ENCODE data around the gene CNKSR2. TPM values are rescaled to one million over a fixed set of nuclear protein-coding genes. Genes with fewer than 3 reads are reported as not detected.

The CNKSR2 gene
- total and polyA plus RNA-seq, 2 of the 13 experiments (the other 11 are each of a cell fraction or from before 2014, with no cell fraction given) = not detected

DNA sequence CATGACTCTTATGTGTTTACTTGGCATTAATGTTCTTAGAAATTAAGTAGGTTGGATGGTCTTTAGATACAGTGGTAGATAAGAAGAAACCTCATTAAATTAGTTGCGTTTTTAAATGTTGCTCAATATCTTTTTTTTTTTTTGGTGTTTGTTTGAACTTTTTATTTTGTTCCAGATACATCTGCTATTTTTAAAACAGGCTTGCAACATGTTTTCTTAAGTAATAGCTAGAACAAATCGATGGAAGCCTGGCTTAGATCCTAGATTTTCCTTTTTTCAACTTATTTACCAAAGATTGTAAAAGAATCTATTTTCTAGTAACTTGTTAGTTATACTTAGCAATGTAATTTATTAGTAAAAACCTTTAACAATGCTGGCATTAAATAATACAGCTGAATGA lies 9.3 kb downstream of the CNKSR2 start:
- DNase-seq (ENCODE audit: low spot score) = no peak
- Histone ChIP-seq H3K27me3 (ENCODE audit: control insufficient read depth in 1 of 2, insufficient read depth in 2 of 2, low read length in 2 of 2) (no peaks in the 10 kb centered on the region), H3K27ac (ENCODE audit: extremely low read length, insufficient read depth, low read length) (no peak overlapping the region), H3K36me3 (replicated peaks in 1 of 2; ENCODE audit: control insufficient read depth in 1 of 2, insufficient read depth in 2 of 2, low read length in 2 of 2) (no peaks in the 10 kb centered on the region), H3K9me3 (ENCODE audit: low read length) (no peaks in the 10 kb centered on the region), H3K4me3 (replicated peaks in 1 of 3; ENCODE audit: insufficient read depth in 1 of 3, low read depth in 2 of 3, low read length in 3 of 3) (no peak overlapping the region), H4K20me1 (ENCODE audit: insufficient read depth, low read length) (no peaks in the 10 kb centered on the region), H3K79me2 (ENCODE audit: insufficient read depth, low read length) (no peaks in the 10 kb centered on the region), H3K9ac (ENCODE audit: insufficient read depth, low read depth, low read length) (no peak overlapping the region), H2AFZ (ENCODE audit: low read length) (no peak overlapping the region), H3K4me1 (ENCODE audit: insufficient read depth, low read length) (no peaks in the 10 kb centered on the region), H3K4me2 (ENCODE audit: low read depth, low read length) (no peak overlapping the region)
- no TSS peak for BruUV-seq (replicated peaks)
- in situ Hi-C loops (cut with HindIII; ENCODE audit: extremely low pct_ligation_motif_present, low pct_unique_long_range_greater_than_20kb) = no loop called here
- WGBS (ENCODE audit: low lambda C conversion rate) = 0% methylated on average over 2 of the region's 2 CpGs
- CTCF ChIA-PET (ENCODE audit: low intra/inter-chr PET ratio, low total read pairs) = no interaction called here
- FAIRE-seq = no peak
- TF ChIP-seq ZNF709 (CRISPR knock-in tag; IDR thresholded peaks at IDR 0.05) = no peak
- TF ChIP-seq YEATS4 (CRISPR knock-in tag; IDR thresholded peaks at IDR 0.05; ENCODE audit: borderline replicate concordance) = no peak
- TF ChIP-seq HNRNPLL (IDR thresholded peaks at IDR 0.05; ENCODE audit: low read depth, low read length, poor library complexity, severe bottlenecking) = no peak
- no peak for TF ChIP-seq HES4 (CRISPR knock-in tag; IDR thresholded peaks at IDR 0.05; ENCODE audit: borderline replicate concordance)
- TF ChIP-seq, protein P1, sequence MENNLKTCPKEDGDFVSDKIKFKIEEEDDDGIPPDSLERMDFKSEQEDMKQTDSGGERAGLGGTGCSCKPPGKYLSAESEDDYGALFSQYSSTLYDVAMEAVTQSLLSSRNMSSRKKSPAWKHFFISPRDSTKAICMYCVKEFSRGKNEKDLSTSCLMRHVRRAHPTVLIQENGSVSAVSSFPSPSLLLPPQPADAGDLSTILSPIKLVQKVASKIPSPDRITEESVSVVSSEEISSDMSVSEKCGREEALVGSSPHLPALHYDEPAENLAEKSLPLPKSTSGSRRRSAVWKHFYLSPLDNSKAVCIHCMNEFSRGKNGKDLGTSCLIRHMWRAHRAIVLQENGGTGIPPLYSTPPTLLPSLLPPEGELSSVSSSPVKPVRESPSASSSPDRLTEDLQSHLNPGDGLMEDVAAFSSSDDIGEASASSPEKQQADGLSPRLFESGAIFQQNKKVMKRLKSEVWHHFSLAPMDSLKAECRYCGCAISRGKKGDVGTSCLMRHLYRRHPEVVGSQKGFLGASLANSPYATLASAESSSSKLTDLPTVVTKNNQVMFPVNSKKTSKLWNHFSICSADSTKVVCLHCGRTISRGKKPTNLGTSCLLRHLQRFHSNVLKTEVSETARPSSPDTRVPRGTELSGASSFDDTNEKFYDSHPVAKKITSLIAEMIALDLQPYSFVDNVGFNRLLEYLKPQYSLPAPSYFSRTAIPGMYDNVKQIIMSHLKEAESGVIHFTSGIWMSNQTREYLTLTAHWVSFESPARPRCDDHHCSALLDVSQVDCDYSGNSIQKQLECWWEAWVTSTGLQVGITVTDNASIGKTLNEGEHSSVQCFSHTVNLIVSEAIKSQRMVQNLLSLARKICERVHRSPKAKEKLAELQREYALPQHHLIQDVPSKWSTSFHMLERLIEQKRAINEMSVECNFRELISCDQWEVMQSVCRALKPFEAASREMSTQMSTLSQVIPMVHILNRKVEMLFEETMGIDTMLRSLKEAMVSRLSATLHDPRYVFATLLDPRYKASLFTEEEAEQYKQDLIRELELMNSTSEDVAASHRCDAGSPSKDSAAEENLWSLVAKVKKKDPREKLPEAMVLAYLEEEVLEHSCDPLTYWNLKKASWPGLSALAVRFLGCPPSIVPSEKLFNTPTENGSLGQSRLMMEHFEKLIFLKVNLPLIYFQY (CRISPR knock-in tag; IDR thresholded peaks at IDR 0.05; ENCODE audit: borderline replicate concordance) = no peak
- no peak for TF ChIP-seq MIER3 (CRISPR knock-in tag; IDR thresholded peaks at IDR 0.05; ENCODE audit: borderline replicate concordance)
- ATAC-seq = no peak
- POLR2A ChIA-PET = no interaction called here
- intact Hi-C loops (cut with micrococcal nuclease; ENCODE audit: unreplicated experiment) = no loop called here

Measured in HepG2 (cell line).